Measurements from ENCODE around the gene HCK.
"Not testable (repeated sequence)": the region's sequence is repeated elsewhere in the genome, so short reads cannot be mapped to it uniquely, and the experiment has no call there.

Gene HCK

GRCh38 chr20:32028647-32029372 is 23.2 kb upstream of the HCK start:
- in situ Hi-C loops (cut with HindIII; ENCODE audit: low sequenced_read_pairs), result no loop called here

GRCh38 chr20:32029561-32029960 is 22.5 kb upstream of the HCK start:
- in situ Hi-C loops (cut with HindIII; ENCODE audit: low sequenced_read_pairs), result no loop called here

- in situ Hi-C loops (cut with HindIII; ENCODE audit: low sequenced_read_pairs), result no loop called here
Observed at GRCh38 chr20:32031007-32031958, 20.8 kb upstream of the HCK start.

- in situ Hi-C loops (cut with HindIII; ENCODE audit: low sequenced_read_pairs), result no loop called here
Observed at GRCh38 chr20:32033316-32033715, 18.7 kb upstream of the HCK start.

- in situ Hi-C loops (cut with HindIII; ENCODE audit: low sequenced_read_pairs), result not testable (repeated sequence)
Observed at GRCh38 chr20:32033721-32034120, 18.3 kb upstream of the HCK start.

- in situ Hi-C loops (cut with HindIII; ENCODE audit: low sequenced_read_pairs), result no loop called here
Observed at GRCh38 chr20:32034581-32035425, 17.2 kb upstream of the HCK start.

GRCh38 chr20:32035426-32035779 is 16.6 kb upstream of the HCK start:
- in situ Hi-C loops (cut with HindIII; ENCODE audit: low sequenced_read_pairs), result no loop called here

- in situ Hi-C loops (cut with HindIII; ENCODE audit: low sequenced_read_pairs), result no loop called here
Observed at GRCh38 chr20:32036252-32036651, 15.8 kb upstream of the HCK start.

- in situ Hi-C loops (cut with HindIII; ENCODE audit: low sequenced_read_pairs), result no loop called here
Observed at GRCh38 chr20:32036716-32037485, 15.1 kb upstream of the HCK start.

- in situ Hi-C loops (cut with HindIII; ENCODE audit: low sequenced_read_pairs), result no loop called here
Observed at GRCh38 chr20:32037929-32038328, 14.1 kb upstream of the HCK start.

- in situ Hi-C loops (cut with HindIII; ENCODE audit: low sequenced_read_pairs), result loop anchor here (10.0 kb wide), 1 partner anchor 66 kb away; no protein-coding TSS in a partner anchor
Observed at GRCh38 chr20:32040142-32040953, 11.7 kb upstream of the HCK start.

- in situ Hi-C loops (cut with HindIII; ENCODE audit: low sequenced_read_pairs), result loop anchor here (10.0 kb wide), 1 partner anchor 71 kb away; no protein-coding TSS in a partner anchor
Observed at GRCh38 chr20:32045999-32046398, 6.0 kb upstream of the HCK start.

GRCh38 chr20:32050324-32050841 is 1.7 kb upstream of the HCK start:
- in situ Hi-C loops (cut with HindIII; ENCODE audit: low sequenced_read_pairs), result no loop called here

GRCh38 chr20:32050851-32051556 is 1.0 kb upstream of the HCK start:
- in situ Hi-C loops (cut with HindIII; ENCODE audit: low sequenced_read_pairs), result no loop called here

GRCh38 chr20:32051720-32052089 is 337 bp upstream of the HCK start:
- in situ Hi-C loops (cut with HindIII; ENCODE audit: low sequenced_read_pairs), result no loop called here

GRCh38 chr20:32052778-32053362 is 828 bp downstream of the HCK start:
- in situ Hi-C loops (cut with HindIII; ENCODE audit: low sequenced_read_pairs), result no loop called here

GRCh38 chr20:32053648-32054047 is 1.6 kb downstream of the HCK start:
- in situ Hi-C loops (cut with HindIII; ENCODE audit: low sequenced_read_pairs), result no loop called here

All from DLD1 (cell line).